ENCODE measurements around the gene PCSK5.
"Not testable (repeated sequence)": the region's sequence is repeated elsewhere in the genome, so short reads cannot be mapped to it uniquely, and the experiment has no call there.

Gene PCSK5

DNA sequence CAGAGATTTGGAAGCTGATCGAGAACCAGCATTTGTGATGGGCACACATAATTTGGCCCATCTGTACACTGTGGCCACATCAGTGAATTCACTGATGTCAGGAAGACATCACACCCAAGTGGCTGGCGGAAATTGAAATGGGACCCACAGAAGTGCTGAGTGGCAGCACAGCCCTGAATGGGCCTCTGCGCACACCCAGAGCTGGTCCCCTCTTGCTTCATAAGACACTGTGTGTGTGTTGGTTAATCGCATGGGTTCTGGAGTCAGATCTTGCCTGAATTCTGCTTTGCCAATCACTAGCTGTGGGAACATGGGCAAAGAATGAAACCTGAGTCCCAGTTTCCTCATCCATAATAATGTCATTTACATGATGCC lies 72.2 kb downstream of the PCSK5 start:
- no peak for DNase-seq (ENCODE audit: low read depth, low spot score)

- not testable (repeated sequence) for DNase-seq (ENCODE audit: low read depth, low spot score)
Observed at GRCh38 chr9:75963321-75963720, 72.8 kb downstream of the PCSK5 start.

GRCh38 chr9:75964427-75964826 lies 74.0 kb downstream of the PCSK5 start:
- DNase-seq (ENCODE audit: low read depth, low spot score): no peak

DNA sequence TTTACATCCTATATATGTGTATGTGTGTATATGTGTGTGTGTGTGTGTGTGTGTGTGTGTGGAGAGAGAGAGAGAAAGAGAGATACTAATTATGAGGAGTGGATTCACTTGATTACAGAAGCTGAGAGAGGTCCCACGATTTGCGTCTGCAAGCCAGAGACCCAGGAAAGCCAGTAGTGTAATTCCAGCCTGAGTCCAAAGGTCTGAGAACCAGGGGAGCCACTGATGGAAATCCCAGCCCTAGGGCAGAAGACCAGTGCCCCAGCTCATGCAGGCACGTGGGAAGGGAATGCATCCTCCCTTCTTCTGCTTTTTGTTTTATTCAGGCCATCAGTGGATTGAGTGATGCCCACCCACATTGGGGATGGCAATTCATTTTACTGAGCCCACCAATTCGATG lies 74.8 kb downstream of the PCSK5 start:
- DNase-seq (ENCODE audit: low read depth, low spot score): no peak

- DNase-seq (ENCODE audit: low read depth, low spot score): no peak
Observed at GRCh38 chr9:75967556-75967955, 77.1 kb downstream of the PCSK5 start.

- no peak for DNase-seq (ENCODE audit: low read depth, low spot score)
Observed at GRCh38 chr9:75974016-75974766, 83.7 kb downstream of the PCSK5 start.

DNA sequence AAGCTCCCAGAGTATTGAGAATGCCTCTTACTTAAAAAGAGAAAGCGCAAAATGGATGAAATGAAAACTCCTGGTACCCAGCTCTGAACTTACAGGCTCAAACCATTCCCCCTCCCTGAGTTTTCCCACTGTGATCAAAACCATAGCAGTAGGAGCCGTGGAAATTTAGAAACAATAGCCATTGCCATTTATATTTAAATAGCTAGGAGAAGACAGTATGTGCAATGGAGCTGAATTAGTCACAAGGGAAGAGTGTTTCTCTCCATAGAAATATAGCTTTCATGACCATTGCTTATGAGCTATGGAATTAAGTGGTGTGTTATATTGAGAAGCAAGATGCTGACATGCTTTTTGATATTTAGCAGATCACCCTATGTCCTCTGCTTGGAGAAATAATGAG lies 84.6 kb downstream of the PCSK5 start:
- no peak for DNase-seq (ENCODE audit: low read depth, low spot score)

DNA sequence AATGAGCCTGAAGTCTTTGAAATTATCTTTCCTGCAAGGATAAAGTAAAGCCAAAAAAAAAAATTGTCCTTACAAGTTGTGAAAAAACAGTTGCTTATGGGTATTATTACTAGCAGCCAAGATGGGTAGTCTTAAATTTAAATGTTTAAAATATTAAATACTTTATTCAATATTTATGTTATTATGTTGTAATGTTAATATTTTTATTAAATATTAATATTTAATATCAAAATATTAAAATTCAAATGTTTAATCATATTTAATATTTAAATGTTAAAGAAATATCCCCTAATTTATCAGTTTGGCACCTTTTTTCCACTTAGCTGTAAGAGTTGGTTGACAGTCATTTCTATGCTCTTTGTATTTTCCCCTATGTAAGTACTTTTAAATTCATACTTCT lies 86.1 kb downstream of the PCSK5 start:
- DNase-seq (ENCODE audit: low read depth, low spot score): no peak

GRCh38 chr9:75979362-75979761 lies 88.9 kb downstream of the PCSK5 start:
- no peak for DNase-seq (ENCODE audit: low read depth, low spot score)

DNA sequence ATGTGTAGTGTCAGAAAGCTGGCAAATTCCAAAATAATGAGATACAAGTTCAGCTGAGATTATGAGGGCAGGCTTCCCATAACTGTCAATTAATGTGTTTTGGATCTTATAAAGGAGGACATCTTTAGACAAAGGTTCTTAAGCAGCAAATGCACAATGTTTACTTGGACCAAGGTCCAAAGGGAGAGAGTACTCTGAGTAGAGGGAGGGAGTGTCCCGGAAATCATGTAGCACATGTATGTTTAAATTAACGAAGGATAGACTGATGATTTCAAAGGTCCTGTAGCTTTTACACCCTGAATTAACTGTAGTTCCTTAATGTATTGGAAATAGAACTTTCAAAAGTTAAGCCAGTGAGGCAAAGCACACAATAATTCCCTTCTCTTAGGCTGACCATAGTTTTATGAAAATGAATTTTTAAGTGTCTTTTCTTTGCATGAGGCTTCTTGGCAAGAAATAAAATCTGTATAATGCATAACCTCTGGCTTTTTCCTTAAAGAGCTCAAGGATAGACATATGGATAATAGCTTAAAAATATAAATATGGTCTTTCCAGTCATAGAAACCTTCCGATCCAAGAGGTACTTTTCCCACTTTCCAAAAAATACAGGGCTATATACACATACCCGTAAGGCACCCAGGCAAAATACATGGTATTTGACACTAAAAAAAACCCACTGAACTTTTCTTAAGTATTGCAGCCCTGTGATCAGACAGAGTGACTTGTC lies 93.0 kb downstream of the PCSK5 start:
- no peak for DNase-seq (ENCODE audit: low read depth, low spot score)

GRCh38 chr9:75985515-75985914 lies 95.0 kb downstream of the PCSK5 start:
- DNase-seq (ENCODE audit: low read depth, low spot score): no peak

DNA sequence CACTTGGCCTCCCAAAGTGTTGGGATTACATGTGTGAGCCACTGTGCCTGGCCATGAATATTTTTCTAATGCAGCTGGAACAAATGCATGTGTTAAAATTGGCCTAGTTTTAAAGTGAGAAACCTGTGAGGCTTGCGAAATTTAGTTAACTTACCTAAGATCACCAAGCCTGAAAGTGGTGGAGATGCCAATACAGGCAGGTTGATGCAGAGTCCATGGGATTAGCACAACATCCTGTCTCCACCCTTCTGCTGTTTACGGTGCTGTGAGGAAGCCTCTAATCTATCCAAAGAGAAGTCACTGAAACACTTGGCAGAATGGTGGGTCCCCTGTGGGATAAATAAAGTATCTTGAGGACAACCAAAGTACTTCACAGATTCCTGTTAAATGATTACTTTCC lies 98.2 kb downstream of the PCSK5 start:
- no peak for DNase-seq (ENCODE audit: low read depth, low spot score)

DNA sequence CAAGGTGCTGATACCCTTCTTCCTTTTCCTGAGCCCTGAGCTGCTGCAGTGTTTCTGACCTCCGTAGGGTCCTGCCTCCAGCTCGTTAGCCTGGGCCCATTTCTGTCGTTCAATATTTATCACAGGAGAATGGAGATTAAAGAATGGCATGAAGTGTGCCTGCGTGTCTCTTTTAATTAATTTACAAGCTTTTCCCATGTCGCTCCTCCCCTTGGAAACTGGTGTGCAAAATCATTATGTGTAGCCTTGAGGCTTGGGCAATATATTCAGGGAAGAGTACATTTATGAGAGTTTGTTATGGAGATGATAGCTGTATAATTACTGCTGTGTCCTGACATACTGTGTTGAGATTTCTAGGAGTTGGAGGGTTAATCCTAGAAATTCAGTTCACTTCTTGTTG lies 99.7 kb downstream of the PCSK5 start:
- DNase-seq (ENCODE audit: low read depth, low spot score): no peak

- DNase-seq (ENCODE audit: low read depth, low spot score): no peak
Observed at GRCh38 chr9:75990576-75991304, 100.3 kb downstream of the PCSK5 start.

- no peak for DNase-seq (ENCODE audit: low read depth, low spot score)
Observed at GRCh38 chr9:75992482-75993206, 102.2 kb downstream of the PCSK5 start.

- no peak for DNase-seq (ENCODE audit: low read depth, low spot score)
Observed at GRCh38 chr9:75993434-75993833, 103.0 kb downstream of the PCSK5 start.

- DNase-seq (ENCODE audit: low read depth, low spot score): no peak
Observed at GRCh38 chr9:75995066-75995465, 104.6 kb downstream of the PCSK5 start.

DNA sequence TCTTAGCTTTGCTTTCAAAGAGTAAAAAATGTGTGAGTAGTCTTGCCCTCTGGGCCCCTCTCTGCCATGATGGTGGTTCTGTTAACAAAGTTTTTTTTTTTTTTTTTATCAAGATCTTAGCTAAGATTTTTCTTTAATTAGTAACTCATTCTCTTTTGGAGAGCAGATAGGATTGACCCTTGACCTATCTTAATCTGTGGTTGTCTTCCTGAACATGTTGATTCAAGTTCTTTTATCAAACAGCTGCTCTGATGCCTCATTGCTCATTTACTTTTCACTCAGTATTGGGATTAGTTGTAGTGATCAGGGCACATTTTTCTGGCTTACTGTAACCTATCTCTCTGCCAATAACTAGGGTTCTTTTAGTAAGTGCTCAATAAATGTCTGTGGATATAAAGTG lies 106.3 kb downstream of the PCSK5 start:
- no peak for DNase-seq (ENCODE audit: low read depth, low spot score)

- DNase-seq (ENCODE audit: low read depth, low spot score): no peak
Observed at GRCh38 chr9:75997206-75997605, 106.7 kb downstream of the PCSK5 start.

- DNase-seq (ENCODE audit: low read depth, low spot score): no peak
Observed at GRCh38 chr9:75998096-75998780, 107.8 kb downstream of the PCSK5 start.

- DNase-seq (ENCODE audit: low read depth, low spot score): no peak
Observed at GRCh38 chr9:76001459-76001858, 111.0 kb downstream of the PCSK5 start.

All from activated naive CD8-positive, alpha-beta T cell treated with anti-CD3 and anti-CD28 coated beads, Interleukin-2, amount 50 U/mL, for 16 hours (primary cell).